IMR-90 (cell line): ENCODE data around the gene OR1F1. TPM values are rescaled to one million over a fixed set of nuclear protein-coding genes. Genes with fewer than 3 reads are reported as not detected.

Source experiments
- ATAC-seq: fragments of 200-7000 bp; cut with Tn5 transposase; 2 replicates; pipeline ENCODE4 v1.9.1; 2020; ENCODE audit warnings: low read depth, mild to moderate bottlenecking, moderate library complexity
- BruUV-seq: library from RNA; stranded (reverse); fragments of 400-500 nt; replicated peaks from 2 replicates; lab custom pipeline; 2021; lab: Mats Ljungman, UMichigan
- CTCF ChIA-PET: fragments of 300-600 bp; formaldehyde crosslinking; extraction: SDS; loops from one replicate; lab custom pipeline; 2021; ENCODE audit warnings: antibody characterized with exemption; lab: Yijun Ruan, JAX
- POLR2A ChIA-PET: fragments of 300-600 bp; sonication (Branson Sonifier 250); formaldehyde crosslinking; loops from one replicate; lab custom pipeline; 2022; ENCODE audit warnings: antibody characterized with exemption; ENCODE audit not compliant: unreplicated experiment; lab: Charles Lee
- DNase-seq: peaks from one replicate; pipeline ENCODE4 v3.0.0; 2013
- H2AFZ ChIP-seq: replicated peaks from 2 replicates; pipeline ENCODE3; 2013; ENCODE audit warnings: low read length, mild to moderate bottlenecking; ENCODE audit not compliant: poor library complexity
- H2AK5ac ChIP-seq: 2 replicates; pipeline ENCODE4 v1.6.1; 2013; ENCODE audit warnings: low read depth, low read length, inconsistent platforms
- H2AK9ac ChIP-seq: replicated peaks from 2 replicates; pipeline ENCODE3; 2013; ENCODE audit warnings: mild to moderate bottlenecking, low read depth, low read length, moderate library complexity; ENCODE audit not compliant: poor library complexity
- H2BK120ac ChIP-seq: 2 replicates; pipeline ENCODE4 v1.6.1; 2013; ENCODE audit warnings: low read depth, low read length, inconsistent platforms
- H2BK15ac ChIP-seq: 3 replicates; pipeline ENCODE4 v1.6.1; 2013; ENCODE audit warnings: low read depth, low read length, inconsistent platforms
- H2BK20ac ChIP-seq: 2 replicates; pipeline ENCODE4 v1.6.1; 2013; ENCODE audit warnings: low read depth, mild to moderate bottlenecking, inconsistent platforms, low read length, moderate library complexity
- H2BK5ac ChIP-seq: 2 replicates; pipeline ENCODE4 v1.6.1; 2013; ENCODE audit warnings: mild to moderate bottlenecking, low read depth, low read length, inconsistent platforms; ENCODE audit not compliant: poor library complexity, severe bottlenecking
- H3K14ac ChIP-seq: replicated peaks from 2 replicates; pipeline ENCODE4 v1.6.1; 2013; ENCODE audit warnings: low read depth, low read length, inconsistent platforms
- H3K18ac ChIP-seq: 2 replicates; pipeline ENCODE4 v1.6.1; 2013; ENCODE audit warnings: low read depth, low read length, control low read depth
- H3K23ac ChIP-seq: 2 replicates; pipeline ENCODE4 v1.6.1; 2013; ENCODE audit warnings: low read depth, low read length, inconsistent platforms
- H3K27ac ChIP-seq: 2 replicates; pipeline ENCODE4 v1.5.1; 2013; ENCODE audit warnings: mild to moderate bottlenecking, control low read depth, low read length; ENCODE audit not compliant: insufficient read depth
- H3K27me3 ChIP-seq: 2 replicates; pipeline ENCODE4 v1.6.1; 2013; ENCODE audit warnings: low read length; ENCODE audit not compliant: control insufficient read depth, insufficient read depth
- H3K36me3 ChIP-seq: 2 replicates; pipeline ENCODE4 v1.6.1; 2013; ENCODE audit warnings: low read length, mixed read lengths; ENCODE audit not compliant: control insufficient read depth, insufficient read depth
- H3K4ac ChIP-seq: 2 replicates; pipeline ENCODE4 v1.6.1; 2013; ENCODE audit warnings: low read depth, low read length, inconsistent platforms
- H3K4me1 ChIP-seq: 2 replicates; pipeline ENCODE4 v1.6.1; 2013; ENCODE audit warnings: low read length, mixed read lengths; ENCODE audit not compliant: control insufficient read depth, insufficient read depth
- H3K4me2 ChIP-seq: 2 replicates; pipeline ENCODE4 v1.6.1; 2013; ENCODE audit warnings: low read depth, mild to moderate bottlenecking, control low read depth, low read length, moderate library complexity
- H3K4me3 ChIP-seq: 2 replicates; pipeline ENCODE4 v1.5.1; 2013; ENCODE audit warnings: low read depth, mild to moderate bottlenecking, control low read depth, low read length, moderate library complexity; ENCODE audit not compliant: insufficient read depth
- H3K56ac ChIP-seq: 2 replicates; pipeline ENCODE4 v1.6.1; 2013; ENCODE audit warnings: low read length, inconsistent platforms; ENCODE audit not compliant: insufficient read depth; ENCODE audit errors: extremely low read depth
- H3K79me1 ChIP-seq, 2 experiments: 2 replicates each; pipeline ENCODE4 v1.6.1; 2013; ENCODE audit warnings: low read length in 2 of 2, inconsistent platforms in 1 of 2, low read depth in 1 of 2
- H3K9ac ChIP-seq: 2 replicates; pipeline ENCODE4 v1.6.1; 2013; ENCODE audit warnings: low read depth, low read length, control low read depth
- H3K9me1 ChIP-seq: 2 replicates; pipeline ENCODE4 v1.6.1; 2013; ENCODE audit warnings: low read length, inconsistent platforms; ENCODE audit not compliant: insufficient read depth
- H3K9me3 ChIP-seq: 2 replicates; pipeline ENCODE4 v1.6.1; 2013; ENCODE audit warnings: low read length; ENCODE audit not compliant: control insufficient read depth, insufficient read depth
- H4K20me1 ChIP-seq: 2 replicates; pipeline ENCODE4 v1.6.1; 2013; ENCODE audit warnings: low read length, inconsistent platforms; ENCODE audit not compliant: insufficient read depth
- H4K5ac ChIP-seq: 2 replicates; pipeline ENCODE4 v1.6.1; 2013; ENCODE audit warnings: mild to moderate bottlenecking, low read depth, low read length, control low read depth
- H4K8ac ChIP-seq, 2 experiments: 2 replicates each; pipeline ENCODE4 v1.6.1; 2013; ENCODE audit warnings: low read depth in 2 of 2, low read length in 2 of 2, control low read depth in 1 of 2, inconsistent platforms in 1 of 2
- H4K91ac ChIP-seq: 2 replicates; pipeline ENCODE4 v1.6.1; 2013; ENCODE audit warnings: low read depth, low read length, inconsistent platforms; ENCODE audit not compliant: insufficient read depth
- BHLHE40 ChIP-seq: fragments of 150-350 bp; IDR thresholded peaks from 2 replicates; pipeline ENCODE4 v1.6.1; 2016; ENCODE audit warnings: mild to moderate bottlenecking, low read depth, low read length
- CEBPB ChIP-seq: IDR thresholded peaks from 2 replicates; pipeline ENCODE4 v1.6.1; 2012; ENCODE audit warnings: low read depth, low read length, improper control_type of control experiment
- CHD1 ChIP-seq: IDR thresholded peaks from 2 replicates; pipeline ENCODE4 v1.6.1; 2012; ENCODE audit warnings: low read depth, low read length, improper control_type of control experiment
- ELK1 ChIP-seq: fragments of 150-350 bp; IDR thresholded peaks from 2 replicates; pipeline ENCODE4 v1.6.1; 2016; ENCODE audit warnings: low read depth, mild to moderate bottlenecking, low read length, moderate library complexity, borderline replicate concordance
- FOS ChIP-seq: fragments of 150-350 bp; IDR thresholded peaks from 2 replicates; pipeline ENCODE4 v1.6.1; 2016; ENCODE audit warnings: low read depth, low read length
- MAFK ChIP-seq: IDR thresholded peaks from 2 replicates; pipeline ENCODE4 v1.6.1; 2012; ENCODE audit warnings: low read depth, low read length, improper control_type of control experiment
- MAZ ChIP-seq: IDR thresholded peaks from 2 replicates; pipeline ENCODE4 v1.6.1; 2012; ENCODE audit warnings: low read depth, mild to moderate bottlenecking, low read length, improper control_type of control experiment, moderate library complexity, borderline replicate concordance
- MXI1 ChIP-seq: IDR thresholded peaks from 2 replicates; pipeline ENCODE4 v1.6.1; 2012; ENCODE audit warnings: low read depth, mild to moderate bottlenecking, low read length, moderate library complexity, borderline replicate concordance
- NFE2L2 ChIP-seq: fragments of 150-350 bp; IDR thresholded peaks from 2 replicates; pipeline ENCODE4 v1.6.1; 2016; ENCODE audit warnings: low read depth, mild to moderate bottlenecking, low read length
- POLR2A ChIP-seq: IDR thresholded peaks from 2 replicates; pipeline ENCODE4 v1.6.1; 2012; ENCODE audit warnings: mild to moderate bottlenecking, low read depth, low read length
- RAD21 ChIP-seq: IDR thresholded peaks from 2 replicates; pipeline ENCODE4 v1.6.1; 2012; ENCODE audit warnings: low read length, improper control_type of control experiment
- RCOR1 ChIP-seq: IDR thresholded peaks from 2 replicates; pipeline ENCODE4 v1.6.1; 2012; ENCODE audit warnings: mild to moderate bottlenecking, low read length, improper control_type of control experiment; ENCODE audit not compliant: insufficient replicate concordance
- RFX5 ChIP-seq: IDR thresholded peaks from 2 replicates; pipeline ENCODE4 v1.8.0; 2012; ENCODE audit warnings: low read depth, mild to moderate bottlenecking, low read length, moderate library complexity
- SMC3 ChIP-seq: fragments of 150-350 bp; IDR thresholded peaks from 2 replicates; pipeline ENCODE4 v1.6.1; 2016; ENCODE audit warnings: low read depth, mild to moderate bottlenecking, antibody characterized with exemption, low read length, moderate library complexity
- USF2 ChIP-seq: fragments of 150-350 bp; IDR thresholded peaks from 2 replicates; pipeline ENCODE4 v1.6.1; 2017; ENCODE audit warnings: mild to moderate bottlenecking, antibody characterized with exemption, low read length, low read depth
- WGBS, 2 experiments: methylation state at CpG; one replicate each; pipeline versions ENCODE4 v1.1.5 to v1.1.7; 2013; ENCODE audit warnings: missing lambda C conversion rate in 2 of 2; ENCODE audit not compliant: insufficient read length in 1 of 2; ENCODE audit errors: extremely low coverage in 2 of 2; 5-methylcytosine and 5-hydroxymethylcytosine counted together
- dilution Hi-C: fragments of 300-500 bp; cut with HindIII; formaldehyde crosslinking; loops from one replicate; pipeline ENCODE4 v1.14.3; 2018; ENCODE audit warnings: low sequenced_read_pairs; ENCODE audit not compliant: unreplicated experiment
- in situ Hi-C: fragments of 300-500 bp; cut with MboI; formaldehyde crosslinking; loops from 3 replicates; pipeline ENCODE4 v1.14.3; 2019; ENCODE audit warnings: low sequenced_read_pairs, inconsistent platforms, mixed read lengths
- intact Hi-C: fragments of 100-400 bp; cut with micrococcal nuclease; formaldehyde crosslinking; loops from 2 replicates; pipeline ENCODE4 v1.10.0; 2022
- polyA plus RNA-seq, 3 experiments: library from polyadenylated mRNA; depleted of rRNA; stranded (reverse); fragments of >200 nt; gene quantifications; 2 replicates each; pipeline ENCODE4 v1.2.3, GENCODE V29; 2012; ENCODE audit warnings: low replicate concordance in 1 of 3
- total RNA-seq: library from RNA; depleted of rRNA; stranded (reverse); fragments of >200 nt; gene quantifications from 2 replicates; pipeline ENCODE4 v1.2.3, GENCODE V29; 2012

OR1F1 gene
- total and polyA plus RNA-seq, 2 of the 4 experiments (the other 2 are of a cell fraction), result 0.12 TPM; not detected in 1

DNA sequence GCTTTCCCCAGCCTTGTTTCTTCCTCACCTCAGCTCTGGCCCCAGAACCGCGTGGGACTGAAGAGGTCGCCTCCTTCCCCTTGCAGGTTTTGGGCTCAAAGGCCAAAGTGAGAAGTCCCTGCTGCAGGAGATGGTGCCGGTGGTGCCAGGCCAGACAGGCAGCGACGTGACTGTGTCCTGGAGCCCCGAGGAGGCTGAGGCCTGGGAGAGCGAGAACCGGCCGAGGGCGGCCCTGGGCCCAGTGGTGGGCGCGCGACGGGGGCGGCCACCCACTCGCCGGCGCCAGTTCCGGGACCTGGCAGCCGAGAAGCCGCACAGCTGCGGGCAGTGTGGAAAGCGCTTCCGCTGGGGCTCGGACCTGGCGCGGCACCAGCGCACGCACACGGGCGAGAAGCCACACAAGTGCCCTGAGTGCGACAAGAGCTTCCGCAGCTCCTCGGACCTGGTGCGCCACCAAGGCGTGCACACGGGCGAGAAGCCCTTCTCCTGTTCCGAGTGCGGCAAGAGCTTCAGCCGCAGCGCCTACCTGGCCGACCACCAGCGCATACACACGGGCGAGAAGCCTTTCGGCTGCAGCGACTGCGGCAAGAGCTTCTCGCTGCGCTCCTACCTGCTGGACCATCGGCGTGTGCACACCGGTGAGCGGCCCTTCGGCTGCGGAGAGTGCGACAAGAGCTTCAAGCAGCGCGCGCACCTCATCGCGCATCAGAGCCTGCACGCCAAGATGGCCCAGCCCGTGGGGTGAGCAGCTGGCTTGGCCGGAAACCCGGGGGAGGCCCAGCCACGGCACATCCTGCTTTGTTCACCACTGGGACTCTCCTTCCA lies 47.2 kb upstream of the OR1F1 start:
- Histone ChIP-seq H2AFZ (no peak overlapping the region), H3K9me3 (no peaks in the 10 kb centered on the region), H3K36me3 (peaks cover 19% of the 10 kb centered on the region), H3K9me1 (0 out of 2 replicates have a peak, but pooled peaks cover 3% of the 10 kb centered on the region), H3K14ac (no peak overlapping the region), H3K56ac (no peak overlapping the region), H3K27ac (no peak overlapping the region), H3K23ac (no peak overlapping the region), H2BK120ac (no peak overlapping the region), H3K9ac (no peak overlapping the region), H3K4me3 (no peak overlapping the region), H2AK9ac (no peak overlapping the region), H3K4me1 (peaks cover 4% of the 10 kb centered on the region), H3K4me2 (no peak overlapping the region), H3K4ac (no peak overlapping the region), H2AK5ac (no peak overlapping the region), H3K79me1 (peaks cover 14 to 17% of the 10 kb centered on the region in 2 experiments), H3K27me3 (no peaks in the 10 kb centered on the region), H4K20me1 (no peaks in the 10 kb centered on the region), H2BK15ac (no peak overlapping the region), H2BK5ac (no peak overlapping the region), H2BK20ac (no peak overlapping the region), H4K8ac (no peak overlapping the region), H3K18ac (no peak overlapping the region), H4K5ac (no peak overlapping the region), H4K91ac (no peak overlapping the region)
- in situ Hi-C loops (no loop called here), dilution Hi-C loops (no loop called here), intact Hi-C loops (no loop called here)
- DNase-seq (no peak), ATAC-seq (no peak)
- no peak for TF ChIP-seq RAD21
- TF ChIP-seq NFE2L2, result no peak
- no peak for TF ChIP-seq SMC3
- TF ChIP-seq MXI1, result no peak
- TF ChIP-seq CHD1, result no peak
- no peak for TF ChIP-seq POLR2A
- no peak for TF ChIP-seq MAFK
- TF ChIP-seq BHLHE40, result no peak
- no peak for TF ChIP-seq FOS
- no peak for TF ChIP-seq RCOR1
- TF ChIP-seq USF2, result no peak
- TF ChIP-seq ELK1, result no peak
- TF ChIP-seq CEBPB, result no peak
- no peak for TF ChIP-seq MAZ
- no peak for TF ChIP-seq RFX5
- no TSS peak for BruUV-seq
- CTCF ChIA-PET, result interaction anchor here (1.1 kb wide), 1 partner anchor 11 kb away, joined by 3 read pairs; no protein-coding TSS in a partner anchor
- WGBS, 2 experiments, result 96% methylated on average over 59 of the region's 69 CpGs; no CpG with 5 or more reads in 1 of the 2 experiments
- POLR2A ChIA-PET, result no interaction called here
